Esophagus muscularis mucosa (tissue), 4 donors: ENCODE results near the gene SFN.

Experiments used
- CTCF ChIP-seq, 3 experiments: fragments of 200-600 bp in 2 of 3; fragments of 450-650 bp in 1 of 3; sonication (generic) in 2 of 3; IDR thresholded peaks; one replicate each; pipeline ENCODE4 v1.5.1; 2017 to 2019; ENCODE audit warnings: antibody characterized with exemption in 3 of 3, mild to moderate bottlenecking in 2 of 3, moderate library complexity in 1 of 3
- EP300 ChIP-seq: sonication (generic); formaldehyde crosslinking; IDR thresholded peaks from one replicate; pipeline ENCODE4 v1.6.1; 2017; ENCODE audit warnings: antibody characterized with exemption
- POLR2A ChIP-seq: fragments of 450-650 bp; IDR thresholded peaks from one replicate; pipeline ENCODE4 v1.6.1; 2017; ENCODE audit warnings: antibody characterized with exemption, moderate library complexity, mild to moderate bottlenecking, low read depth
- POLR2AphosphoS5 ChIP-seq, 2 donors: sonication (generic); formaldehyde crosslinking; IDR thresholded peaks; one replicate each; pipeline ENCODE4 v1.6.1; 2017; ENCODE audit warnings: antibody characterized with exemption in 2 of 2

DNA sequence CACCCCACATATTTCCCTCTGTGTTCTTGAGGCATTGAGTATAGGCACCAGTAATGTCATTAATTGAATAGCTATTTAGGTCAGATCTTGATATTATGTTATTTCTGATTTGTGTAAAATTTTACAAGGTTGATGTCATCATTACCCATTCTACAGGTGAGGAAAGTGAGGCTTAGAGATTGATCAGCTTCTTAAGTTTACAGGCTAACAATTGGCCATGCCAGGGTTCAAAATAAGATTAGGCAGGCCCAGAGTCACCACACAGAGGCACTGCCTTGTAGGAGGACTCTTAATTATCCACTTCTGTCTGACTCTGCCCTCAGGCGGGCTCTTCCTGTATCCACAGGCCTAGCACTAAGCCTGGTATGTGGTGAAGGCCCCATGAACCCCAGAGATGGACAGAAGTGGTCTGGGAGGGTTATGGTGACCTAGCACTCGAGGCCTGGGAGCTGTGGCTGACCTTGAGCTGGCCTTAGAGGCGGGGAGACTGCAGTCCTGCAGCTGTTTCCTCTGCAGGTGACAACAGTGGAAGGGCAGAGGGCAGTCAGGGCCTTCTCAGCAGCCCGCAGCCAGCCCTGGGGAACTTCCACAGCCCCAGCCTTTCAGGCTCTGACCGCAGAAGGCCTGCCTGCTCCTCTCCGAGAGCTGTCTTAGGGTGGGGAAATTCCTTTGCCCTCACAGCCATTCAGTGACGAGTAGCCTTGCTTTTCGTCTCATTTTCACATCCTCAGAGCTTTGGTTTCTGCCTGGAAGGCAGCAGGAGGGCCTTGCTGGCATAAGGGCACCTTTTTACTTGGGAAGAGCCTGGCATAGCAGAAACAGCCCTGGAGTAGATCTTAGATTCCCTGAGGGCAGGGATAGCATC, 24.2 kb upstream of the SFN start:
- TF ChIP-seq CTCF (IDR thresholded peaks at IDR 0.05) = no peak
- no peak for TF ChIP-seq EP300
- no peak for TF ChIP-seq POLR2A
- TF ChIP-seq POLR2AphosphoS5 (IDR thresholded peaks at IDR 0.05) = no peak
